GM12801 (cell line): Measurements from ENCODE around the gene GTF2A1.

Experiments used
- CTCF ChIP-seq: IDR thresholded peaks from one replicate; pipeline ENCODE4 v1.5.1; 2011; ENCODE audit warnings: control low read depth; ENCODE audit not compliant: insufficient read length; ENCODE audit errors: extremely low read depth

GTF2A1 gene

GRCh38 chr14:81187832-81188522 lies 32.8 kb downstream of the GTF2A1 start:
- no peak for TF ChIP-seq CTCF

GRCh38 chr14:81179631-81180030 lies 41.1 kb downstream of the GTF2A1 start:
- no peak for TF ChIP-seq CTCF

DNA sequence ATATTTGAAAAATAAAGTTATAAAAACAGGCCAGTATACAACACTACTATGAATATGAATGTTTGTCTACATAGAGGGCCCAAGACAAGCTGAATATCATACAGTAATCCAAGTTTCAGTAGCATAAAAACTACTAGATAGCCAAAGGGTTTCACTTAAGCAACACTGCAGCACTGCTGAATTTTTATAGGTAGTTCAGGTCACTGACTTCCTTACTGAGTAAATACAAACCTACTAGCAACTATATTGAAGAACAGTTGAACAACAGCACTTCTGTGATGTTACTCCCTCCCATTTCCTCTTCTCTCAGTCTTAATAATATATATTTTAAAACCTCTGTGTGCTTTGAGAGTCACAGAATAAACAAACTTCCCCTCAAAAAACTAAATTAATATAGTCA lies 42.7 kb downstream of the GTF2A1 start:
- no peak for TF ChIP-seq CTCF

DNA sequence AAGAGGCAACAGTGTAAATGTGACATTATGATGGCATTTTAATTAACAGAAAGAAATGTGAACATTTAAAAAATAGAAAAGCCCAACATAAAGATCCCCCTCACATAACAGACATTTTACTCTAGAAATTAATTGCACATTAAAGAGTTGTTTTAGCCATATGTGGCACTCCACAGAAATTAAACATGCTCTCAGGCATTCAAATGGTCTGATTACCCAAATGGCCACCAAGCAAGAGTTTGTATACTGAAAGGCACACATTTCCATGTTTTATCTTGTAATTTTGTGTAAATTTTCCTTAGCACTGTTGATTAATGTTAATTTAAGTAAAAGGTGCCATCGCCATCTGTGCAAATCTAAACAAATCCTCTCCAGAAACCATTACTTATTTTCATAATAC lies 43.5 kb downstream of the GTF2A1 start:
- TF ChIP-seq CTCF, result no peak

GRCh38 chr14:81176241-81176640 lies 44.5 kb downstream of the GTF2A1 start:
- TF ChIP-seq CTCF, result no peak

DNA sequence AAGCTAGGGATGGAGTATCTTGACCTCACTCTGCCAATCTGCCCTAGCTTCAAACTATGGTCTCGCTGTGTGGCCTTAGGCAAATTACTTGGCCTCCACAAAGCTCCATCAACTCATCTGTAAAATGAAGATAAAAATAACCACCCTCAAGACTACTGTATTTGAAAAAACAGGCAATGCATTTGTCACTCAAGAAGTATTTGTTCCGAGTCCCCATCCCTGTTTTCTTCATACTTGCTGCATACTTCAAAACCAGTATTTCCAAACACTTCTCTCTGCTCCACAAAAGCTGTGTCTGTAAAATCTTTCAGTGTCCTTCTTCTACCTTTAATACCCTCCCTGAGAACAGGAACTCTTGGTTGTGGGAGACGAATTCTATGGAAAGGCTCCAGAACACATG lies 47.9 kb downstream of the GTF2A1 start:
- no peak for TF ChIP-seq CTCF

GRCh38 chr14:81172353-81172752 lies 48.4 kb downstream of the GTF2A1 start:
- TF ChIP-seq CTCF, result no peak
